H9 (cell line): ENCODE results near the gene PLCL1. TPM values are rescaled to one million over a fixed set of nuclear protein-coding genes. Genes with fewer than 3 reads are reported as not detected.

ENCODE experiments used
- DNase-seq: peaks from one replicate; pipeline ENCODE4 v3.0.0-alpha.2; 2017
- H2AFZ ChIP-seq: one replicate; pipeline ENCODE4 v1.6.1; 2013; ENCODE audit warnings: mild to moderate bottlenecking, low read length, control low read depth, moderate library complexity
- H2AK5ac ChIP-seq: 2 replicates; pipeline ENCODE4 v1.6.1; 2013; ENCODE audit warnings: low read length, control low read depth, mixed read lengths; ENCODE audit not compliant: insufficient read length
- H2BK120ac ChIP-seq: one replicate; pipeline ENCODE4 v1.6.1; 2013; ENCODE audit warnings: low read depth, mild to moderate bottlenecking, low read length, control low read depth, inconsistent platforms; ENCODE audit not compliant: poor library complexity, severe bottlenecking
- H2BK12ac ChIP-seq: 2 replicates; pipeline ENCODE4 v1.6.1; 2013; ENCODE audit warnings: low read length, control low read depth, mixed read lengths, low read depth; ENCODE audit not compliant: insufficient read length
- H2BK15ac ChIP-seq: 2 replicates; pipeline ENCODE4 v1.6.1; 2013; ENCODE audit warnings: low read depth, low read length, control low read depth
- H2BK20ac ChIP-seq: one replicate; pipeline ENCODE4 v1.6.1; 2013; ENCODE audit warnings: low read depth, mild to moderate bottlenecking, low read length, control low read depth, inconsistent platforms; ENCODE audit not compliant: poor library complexity, severe bottlenecking
- H2BK5ac ChIP-seq: 2 replicates; pipeline ENCODE4 v1.6.1; 2013; ENCODE audit warnings: low read length, control low read depth, mixed read lengths; ENCODE audit not compliant: insufficient read length
- H3K14ac ChIP-seq: 2 replicates; pipeline ENCODE4 v1.6.1; 2013; ENCODE audit warnings: low read length, control low read depth; ENCODE audit not compliant: insufficient read depth
- H3K18ac ChIP-seq: 2 replicates; pipeline ENCODE4 v1.6.1; 2013; ENCODE audit warnings: low read depth, mild to moderate bottlenecking, mixed read lengths, low read length, control low read depth; ENCODE audit not compliant: insufficient read length
- H3K23ac ChIP-seq: 2 replicates; pipeline ENCODE4 v1.6.1; 2013; ENCODE audit warnings: low read length, control low read depth, mixed read lengths, low read depth; ENCODE audit not compliant: insufficient read length
- H3K23me2 ChIP-seq: 2 replicates; pipeline ENCODE4 v1.6.1; 2013; ENCODE audit warnings: low read depth, mild to moderate bottlenecking, mixed read lengths, low read length, control low read depth; ENCODE audit not compliant: insufficient read length, poor library complexity, severe bottlenecking
- H3K27ac ChIP-seq: 2 replicates; pipeline ENCODE4 v1.5.1; 2013; ENCODE audit warnings: low read length, control low read depth, mixed read lengths, low read depth; ENCODE audit not compliant: insufficient read length
- H3K27me3 ChIP-seq: 2 replicates; pipeline ENCODE4 v1.6.1; 2013; ENCODE audit warnings: low read length, control low read depth, inconsistent platforms; ENCODE audit not compliant: insufficient read depth
- H3K4ac ChIP-seq: 2 replicates; pipeline ENCODE4 v1.6.1; 2013; ENCODE audit warnings: low read depth, mild to moderate bottlenecking, control low read depth, inconsistent platforms, low read length, moderate library complexity
- H3K4me1 ChIP-seq: 2 replicates; pipeline ENCODE4 v1.6.1; 2013; ENCODE audit warnings: low read length, control low read depth, inconsistent platforms; ENCODE audit not compliant: insufficient read depth
- H3K4me2 ChIP-seq: 2 replicates; pipeline ENCODE4 v1.6.1; 2013; ENCODE audit warnings: low read length, control low read depth, mixed read lengths; ENCODE audit not compliant: insufficient read length, insufficient read depth
- H3K56ac ChIP-seq: 2 replicates; pipeline ENCODE4 v1.6.1; 2013; ENCODE audit warnings: low read depth, mild to moderate bottlenecking, mixed read lengths, low read length, control low read depth; ENCODE audit not compliant: insufficient read length
- H3K79me1 ChIP-seq: 2 replicates; pipeline ENCODE4 v1.6.1; 2013; ENCODE audit warnings: low read depth, mild to moderate bottlenecking, moderate library complexity, low read length, control low read depth, inconsistent platforms; ENCODE audit not compliant: insufficient read depth, poor library complexity, severe bottlenecking
- H3K79me2 ChIP-seq: 2 replicates; pipeline ENCODE4 v1.6.1; 2013; ENCODE audit warnings: low read length, control low read depth, inconsistent platforms; ENCODE audit not compliant: insufficient read depth
- H3K9ac ChIP-seq: 2 replicates; pipeline ENCODE4 v1.6.1; 2013; ENCODE audit warnings: low read length, control low read depth, mixed read lengths; ENCODE audit not compliant: insufficient read length; ENCODE audit errors: extremely low read depth
- H3K9me3 ChIP-seq: one replicate; pipeline ENCODE4 v1.6.1; 2013; ENCODE audit warnings: low read depth, low read length, inconsistent platforms; ENCODE audit not compliant: control insufficient read depth
- H3T11ph ChIP-seq: one replicate; pipeline ENCODE4 v1.6.1; 2013; ENCODE audit warnings: mild to moderate bottlenecking, low read length, control low read depth, inconsistent platforms
- H4K20me1 ChIP-seq: one replicate; pipeline ENCODE4 v1.6.1; 2013; ENCODE audit not compliant: control insufficient read depth, insufficient read length, insufficient read depth
- H4K5ac ChIP-seq: 2 replicates; pipeline ENCODE4 v1.6.1; 2013; ENCODE audit warnings: low read depth, mild to moderate bottlenecking, mixed read lengths, low read length, control low read depth; ENCODE audit not compliant: insufficient read length
- H4K8ac ChIP-seq: replicated peaks from 2 replicates; pipeline ENCODE4 v1.6.1; 2013; ENCODE audit warnings: low read length, control low read depth, mixed read lengths, low read depth; ENCODE audit not compliant: insufficient read length
- H4K91ac ChIP-seq: 2 replicates; pipeline ENCODE4 v1.6.1; 2013; ENCODE audit warnings: low read depth, mild to moderate bottlenecking, moderate library complexity, mixed read lengths, low read length, control low read depth; ENCODE audit not compliant: insufficient read length
- H3K27ac Mint-ChIP-seq, 3 experiments: 2 replicates in 2 of 3; 3 replicates in 1 of 3; pipeline ENCODE4 v1.8.0; 2020 to 2021; ENCODE audit warnings: mixed read lengths in 3 of 3, mild to moderate bottlenecking in 1 of 3, moderate library complexity in 1 of 3
- H3K27me3 Mint-ChIP-seq: 2 replicates; pipeline ENCODE4 v1.8.0; 2021; ENCODE audit warnings: low read depth, mild to moderate bottlenecking, moderate library complexity, mixed read lengths
- H3K36me3 Mint-ChIP-seq, 3 experiments: 2 replicates in 2 of 3; 3 replicates in 1 of 3; pipeline ENCODE4 v1.8.0; 2020 to 2021; ENCODE audit warnings: low read depth in 3 of 3, mixed read lengths in 3 of 3; ENCODE audit not compliant: insufficient read depth in 1 of 3
- H3K4me1 Mint-ChIP-seq, 2 experiments: 2 replicates each; pipeline ENCODE4 v1.8.0; 2020; ENCODE audit warnings: mixed read lengths in 2 of 2
- H3K4me3 Mint-ChIP-seq, 2 experiments: 2 replicates in 1 of 2; 3 replicates in 1 of 2; pipeline ENCODE4 v1.8.0; 2020 to 2021; ENCODE audit warnings: mild to moderate bottlenecking in 2 of 2, mixed read lengths in 2 of 2, moderate library complexity in 1 of 2
- H3K9me3 Mint-ChIP-seq, 2 experiments: 2 replicates in 1 of 2; 3 replicates in 1 of 2; pipeline ENCODE4 v1.8.0; 2020; ENCODE audit warnings: mild to moderate bottlenecking in 2 of 2, mixed read lengths in 2 of 2, moderate library complexity in 1 of 2
- CTCF ChIP-seq: fragments of 200-600 bp; sonication (generic); conservative IDR thresholded peaks from 3 replicates; pipeline ENCODE4 v1.8.0; 2021; ENCODE audit warnings: antibody characterized with exemption, mild to moderate bottlenecking
- WGBS: extraction: QIAGEN DNeasy Blood & Tissue Kit; methylation state at CpG from one replicate; pipeline ENCODE4 v1.1.7; 2013; ENCODE audit warnings: missing lambda C conversion rate, low lambda C conversion rate, mixed read lengths; ENCODE audit not compliant: insufficient read length; ENCODE audit errors: extremely low coverage; 5-methylcytosine and 5-hydroxymethylcytosine counted together
- total RNA-seq: library from RNA; stranded (reverse); gene quantifications from 2 replicates; pipeline ENCODE4 v1.2.1, GENCODE V29; 2021

The PLCL1 gene
- total RNA-seq, 1 experiment from 2014 or later, result 0.04 TPM

GRCh38 chr2:197993830-197994229 lies 189.4 kb downstream of the PLCL1 start:
- no peaks in the 10 kb centered on the region for H4K20me1 ChIP-seq
- no peak overlapping the region for H3T11ph ChIP-seq
- H2BK15ac ChIP-seq, result no peak overlapping the region
- no peak overlapping the region for H4K91ac ChIP-seq
- Mint-ChIP-seq H3K4me1 (peaks cover 3 to 4% of the 10 kb centered on the region in 2 experiments; a peak in 2 of 4 replicates), H3K4me3 (no peak overlapping the region), H3K36me3 (peaks cover 1 to 12% (median 2%) of the 10 kb centered on the region in 3 experiments; a peak in 5 of 7 replicates), H3K9me3 (peaks cover 7 to 8% of the 10 kb centered on the region in 2 experiments; a peak in 3 of 5 replicates), H3K27me3 (no peaks in the 10 kb centered on the region; the same call in 1 of the 2 replicates), H3K27ac (no peak overlapping the region)
- no peak for TF ChIP-seq CTCF
- no peak overlapping the region for H3K4ac ChIP-seq
- H2BK5ac ChIP-seq, result no peak overlapping the region
- H3K18ac ChIP-seq, result no peak overlapping the region
- no peaks in the 10 kb centered on the region for H3K79me1 ChIP-seq
- H3K79me2 ChIP-seq, result no peaks in the 10 kb centered on the region
- H3K4me1 ChIP-seq, result no peaks in the 10 kb centered on the region
- H3K23me2 ChIP-seq, result no peaks in the 10 kb centered on the region
- no peak for DNase-seq
- no peak overlapping the region for H3K56ac ChIP-seq
- no peak overlapping the region for H2AK5ac ChIP-seq
- no peak overlapping the region for H4K8ac ChIP-seq
- H4K5ac ChIP-seq, result no peak overlapping the region
- no CpG with 5 or more reads among the region's 2 CpGs for WGBS
- no peak overlapping the region for H3K4me2 ChIP-seq
- no peak overlapping the region for H2AFZ ChIP-seq
- H3K23ac ChIP-seq, result no peak overlapping the region
- H2BK120ac ChIP-seq, result no peak overlapping the region
- H3K14ac ChIP-seq, result no peak overlapping the region
- H3K27me3 ChIP-seq, result no peaks in the 10 kb centered on the region
- no peaks in the 10 kb centered on the region for H3K9me3 ChIP-seq
- H3K9ac ChIP-seq, result no peak overlapping the region
- no peak overlapping the region for H3K27ac ChIP-seq
- no peak overlapping the region for H2BK20ac ChIP-seq
- no peak overlapping the region for H2BK12ac ChIP-seq
